GM18508 (cell line): ENCODE results near the gene CEP104.

Experiments
- ATAC-seq: cut with Tn5 transposase; IDR thresholded peaks from one replicate; pipeline ENCODE4 v1.9.1; 2021; ENCODE audit warnings: moderate number of reproducible peaks; ENCODE audit not compliant: insufficient read depth, unreplicated experiment

Gene CEP104

GRCh38 chr1:3785045-3785444 lies 72.0 kb downstream of the CEP104 start:
- no peak for ATAC-seq

- no peak for ATAC-seq
These were observed 73.1 kb downstream of the CEP104 start for GRCh38 chr1:3783651-3784474.

DNA sequence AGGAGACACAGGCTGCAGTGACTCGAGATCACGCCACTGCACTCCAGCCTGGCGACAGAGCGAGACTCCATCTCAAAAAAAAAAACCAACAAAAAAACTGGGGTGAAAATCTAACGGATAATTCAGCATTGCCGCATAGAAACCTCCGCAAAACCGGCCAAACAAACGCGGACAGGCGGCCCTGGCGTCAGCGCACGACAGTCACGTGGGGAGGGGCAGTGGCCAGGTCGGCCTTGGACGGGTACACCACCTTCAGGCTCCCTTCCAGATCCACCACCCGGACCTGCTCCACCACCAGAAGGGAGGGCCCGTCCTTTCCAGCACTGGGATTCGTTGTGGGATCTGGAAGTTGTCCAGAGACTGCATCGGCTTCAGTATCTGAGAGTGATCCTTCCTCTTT lies 76.1 kb downstream of the CEP104 start:
- ATAC-seq: no peak

DNA sequence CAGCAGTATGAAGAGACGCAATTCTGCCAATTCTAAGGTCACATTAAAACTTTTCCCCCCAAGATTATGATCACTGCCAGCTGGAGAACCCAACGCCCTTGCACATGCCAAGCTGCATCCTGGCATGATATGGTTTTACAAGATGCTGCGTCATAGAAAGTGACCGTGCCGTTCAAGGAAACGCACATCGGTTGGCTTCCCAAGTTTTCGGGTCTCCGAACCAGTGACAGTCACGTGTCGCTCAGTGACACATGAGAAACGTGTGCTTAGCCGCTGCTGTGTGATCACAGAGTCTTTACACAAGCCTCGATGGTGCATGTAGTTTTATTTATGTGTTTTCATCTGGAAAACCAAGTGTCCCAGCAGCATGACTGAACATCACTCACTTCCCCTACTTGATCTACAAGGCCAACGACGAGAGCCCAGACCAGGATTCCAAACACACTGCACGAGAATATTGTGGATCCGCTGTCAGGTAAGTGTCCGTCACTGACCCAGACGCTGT lies 77.0 kb downstream of the CEP104 start:
- ATAC-seq: no peak

DNA sequence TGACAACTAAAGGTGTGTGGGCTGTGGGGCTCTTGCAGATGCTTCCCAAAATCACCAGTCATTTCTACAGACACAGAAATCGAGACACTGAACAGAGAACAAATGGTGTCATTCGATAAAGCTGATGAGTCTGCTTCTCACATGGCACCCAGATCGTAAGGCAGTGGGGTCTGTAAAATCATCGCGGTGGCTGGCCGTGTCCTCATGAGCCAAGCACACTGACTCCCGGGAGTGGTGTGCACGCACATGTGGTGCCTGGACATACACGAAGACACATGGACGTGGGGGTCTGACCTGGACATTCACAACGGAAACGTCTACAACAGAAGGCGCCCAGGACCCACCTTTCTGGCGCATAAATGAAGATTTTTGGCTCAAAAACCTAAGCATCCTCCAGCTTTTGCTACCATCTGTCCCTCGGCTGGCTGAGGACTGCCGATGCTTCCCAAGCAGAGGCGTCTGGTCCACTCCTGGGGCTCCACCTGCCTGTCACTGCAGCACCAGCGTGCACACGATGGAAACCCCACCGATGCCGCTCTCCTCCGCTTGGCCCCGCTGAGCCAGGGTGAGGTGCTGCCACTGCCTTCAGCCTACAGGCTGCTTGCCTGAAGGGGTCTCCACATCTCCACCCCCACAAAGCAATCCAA lies 77.6 kb downstream of the CEP104 start:
- ATAC-seq: no peak

DNA sequence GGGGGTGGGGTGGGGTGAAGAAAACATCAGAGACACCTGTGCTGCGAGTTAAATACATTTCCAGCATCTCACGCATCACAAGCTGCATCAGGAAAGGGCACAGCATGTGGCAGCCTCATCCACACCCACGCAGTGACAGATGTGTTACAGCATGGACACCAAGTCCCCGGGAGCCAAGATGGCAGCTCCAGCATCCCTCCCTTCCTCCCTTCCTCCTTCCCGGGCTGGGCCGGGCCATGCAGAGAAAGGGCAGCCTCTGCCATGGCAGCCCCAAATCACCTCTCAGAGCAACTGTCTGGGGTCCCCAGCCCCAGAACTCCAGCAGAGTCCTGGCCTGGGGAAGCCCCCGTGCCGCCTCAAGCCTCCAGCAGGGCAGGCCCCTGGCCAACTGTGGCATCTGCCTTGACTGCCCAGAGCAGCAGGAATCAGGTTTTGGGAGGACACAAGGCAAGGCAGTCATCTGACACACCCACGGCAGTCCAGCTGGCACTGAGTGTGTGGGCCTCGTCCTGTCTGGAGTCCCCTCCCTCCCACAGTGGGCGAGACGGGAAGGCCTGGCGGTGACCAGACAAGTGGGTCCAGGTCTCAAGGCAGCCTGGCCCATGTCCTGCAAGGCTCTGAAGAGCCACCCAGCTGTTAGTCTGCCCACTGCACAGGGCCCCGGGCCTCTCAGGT lies 78.3 kb downstream of the CEP104 start:
- ATAC-seq: no peak

DNA sequence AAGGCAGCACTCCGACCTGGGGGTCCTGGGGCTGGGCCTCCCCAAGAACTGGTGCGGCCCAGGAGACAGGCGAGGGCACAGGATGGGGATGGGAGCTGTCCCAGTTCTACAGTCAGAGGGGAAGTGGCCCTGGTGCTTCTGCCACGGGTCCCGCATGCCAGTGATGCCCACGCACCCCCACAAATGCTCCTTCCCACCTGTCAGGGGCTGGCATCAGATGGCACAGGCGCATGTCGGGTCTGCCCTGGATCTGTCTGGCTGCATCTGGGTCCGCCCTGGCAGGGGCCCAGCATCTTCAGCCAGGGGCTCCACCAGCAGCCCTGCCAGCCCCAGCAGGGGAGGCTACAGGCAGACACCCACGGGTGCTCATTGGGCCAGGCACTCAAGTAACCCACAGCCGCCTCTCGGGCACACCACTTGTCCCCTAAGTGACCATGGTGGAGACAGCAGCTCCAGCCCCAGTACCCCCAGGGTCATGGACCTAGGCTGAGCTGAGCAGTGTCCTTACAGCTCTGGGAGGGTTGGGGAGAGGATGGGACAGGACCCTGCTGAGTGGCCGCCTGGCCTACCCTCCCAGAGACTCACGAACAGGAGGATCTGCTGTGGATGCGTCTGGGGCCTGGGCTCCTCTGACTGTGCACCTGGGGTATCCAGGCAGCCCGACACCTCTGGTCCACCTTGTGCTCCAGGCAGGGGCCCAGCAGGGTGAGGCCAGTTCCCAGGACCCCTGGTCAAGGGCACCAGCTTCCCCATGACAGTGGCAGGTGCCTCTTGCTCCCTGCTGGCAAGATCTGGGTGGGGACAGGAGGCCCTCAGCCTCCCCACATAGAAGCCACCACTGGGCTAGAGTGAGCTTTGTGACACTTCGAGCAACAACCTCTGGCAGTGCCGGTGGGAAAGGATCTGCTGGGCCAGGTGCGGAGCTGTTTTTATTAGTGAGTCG lies 79.1 kb downstream of the CEP104 start:
- ATAC-seq: no peak

DNA sequence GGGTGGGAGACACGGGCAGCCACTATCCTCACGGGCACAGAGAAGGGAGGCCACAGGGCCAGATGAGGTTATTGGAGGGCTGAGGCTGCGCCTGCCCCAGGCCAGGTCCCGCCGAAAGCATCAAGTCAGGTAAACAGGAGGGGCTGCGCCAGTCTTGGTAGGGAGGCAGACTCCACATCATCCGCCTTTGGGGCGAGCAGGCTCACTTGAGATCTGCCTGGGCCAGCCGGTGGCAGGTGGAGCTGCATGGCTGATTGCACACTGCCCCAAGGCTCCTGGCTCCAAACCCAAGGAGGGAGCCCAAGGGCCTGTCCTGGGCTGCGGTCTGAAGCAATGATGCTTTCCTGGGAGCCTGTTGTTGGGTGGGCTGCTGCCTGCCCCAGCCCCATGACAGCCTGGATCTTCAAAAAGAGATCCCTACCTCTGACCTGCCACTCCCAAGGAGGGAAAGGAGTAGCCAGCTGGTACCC lies 79.9 kb downstream of the CEP104 start:
- ATAC-seq: no peak

GRCh38 chr1:3776231-3776961 lies 80.6 kb downstream of the CEP104 start:
- no peak for ATAC-seq

DNA sequence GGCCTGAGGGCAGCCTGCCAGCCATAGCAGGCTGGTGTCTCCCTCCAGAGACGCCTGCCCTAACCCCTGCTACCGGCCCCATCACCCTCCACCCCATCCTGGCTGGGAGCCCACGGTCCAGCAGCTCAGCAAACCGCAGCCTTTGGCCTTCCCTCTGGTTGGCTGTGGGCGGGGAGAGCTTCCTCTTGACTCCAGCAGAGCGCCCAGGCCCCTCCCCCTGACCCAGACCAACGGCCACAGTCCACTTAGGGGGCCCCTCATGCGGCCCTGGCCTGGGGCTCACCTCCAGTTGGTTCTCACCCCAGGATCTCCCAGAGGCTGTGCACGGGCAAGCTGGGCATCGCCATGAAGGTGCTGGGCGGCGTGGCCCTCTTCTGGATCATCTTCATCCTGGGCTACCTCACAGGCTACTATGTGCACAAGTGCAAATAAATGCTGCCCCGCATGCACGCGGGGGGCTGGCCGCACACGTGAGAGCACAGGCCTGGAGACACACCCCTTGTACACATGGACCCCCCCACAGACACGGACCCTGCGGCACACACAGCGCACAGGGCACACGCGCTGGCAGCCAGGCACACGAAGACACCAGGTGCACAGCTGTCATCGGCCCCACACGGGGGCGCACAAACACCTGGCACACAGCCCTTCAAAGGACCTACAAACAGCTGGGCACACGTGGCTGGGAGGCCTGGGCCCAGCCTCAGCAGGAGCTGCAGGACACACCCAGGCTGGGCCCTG lies 81.4 kb downstream of the CEP104 start:
- ATAC-seq: no peak

DNA sequence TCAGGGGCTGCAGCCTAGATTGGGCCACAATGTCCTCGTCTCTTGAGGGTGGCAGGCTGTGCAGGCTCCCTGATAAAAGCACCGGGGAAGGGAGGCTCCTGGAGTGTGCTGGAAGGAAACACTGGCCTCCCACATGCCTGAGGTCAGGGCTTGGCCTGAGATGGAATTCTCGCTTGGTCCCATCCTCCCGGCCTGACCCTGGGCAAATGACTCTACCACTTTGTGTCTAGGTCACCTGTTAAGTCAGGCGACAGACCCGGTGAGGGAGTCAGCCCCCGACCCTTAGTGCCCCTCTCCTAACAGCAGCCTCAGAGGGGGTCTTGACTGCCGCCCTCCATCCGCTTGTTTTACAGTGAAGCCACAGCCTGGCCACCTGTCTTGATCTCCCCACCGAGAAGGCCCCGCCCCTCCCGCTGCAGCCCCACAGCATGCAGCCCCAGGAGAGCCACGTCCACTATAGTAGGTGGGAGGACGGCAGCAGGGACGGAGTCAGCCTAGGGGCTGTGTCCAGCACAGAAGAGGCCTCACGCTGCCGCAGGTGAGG lies 82.0 kb downstream of the CEP104 start:
- ATAC-seq: no peak

- ATAC-seq: no peak
These were observed 82.6 kb downstream of the CEP104 start for GRCh38 chr1:3774276-3774945.

GRCh38 chr1:3773572-3774275 lies 83.3 kb downstream of the CEP104 start:
- ATAC-seq: no peak

GRCh38 chr1:3772715-3773571 lies 84.1 kb downstream of the CEP104 start, which contains the start of gene SMIM1:
Gene SMIM1, plus strand, starts transcription at chr1:3772749. Its CDS starts 2,625 bp downstream, at chr1:3775374.
- no peak for ATAC-seq

- ATAC-seq: no peak
These were observed 84.8 kb downstream of the CEP104 start for GRCh38 chr1:3772027-3772714.
